Measurements from ENCODE around the gene ZNF354C. TPM values are rescaled to one million over a fixed set of nuclear protein-coding genes. Genes with fewer than 3 reads are reported as not detected.

The ZNF354C gene
- total and polyA plus RNA-seq, 2 of the 8 experiments (the other 6 are each of a cell fraction or from before 2014, with no cell fraction given): 0.85 to 2.3 TPM

GRCh38 chr5:179123491-179124272 lies 63.5 kb downstream of the ZNF354C start (continued):
- no peak for TF ChIP-seq HDAC2 (IDR thresholded peaks at IDR 0.05; ENCODE audit: borderline replicate concordance in 1 of 2, low read depth in 2 of 2, low read length in 2 of 2)
- TF ChIP-seq RFX5 (IDR thresholded peaks at IDR 0.05; ENCODE audit: borderline replicate concordance, low read depth, low read length): no peak
- no peak for TF ChIP-seq SP4 (IDR thresholded peaks at IDR 0.05; ENCODE audit: low read length)
- no peak for TF ChIP-seq EP300 (IDR thresholded peaks at IDR 0.05; ENCODE audit: borderline replicate concordance in 1 of 2, low read depth in 2 of 2, low read length in 2 of 2)
- no peak for TF ChIP-seq JUN (IDR thresholded peaks at IDR 0.05; ENCODE audit: low read depth, low read length)
- no peak for TF ChIP-seq TEAD4 (IDR thresholded peaks at IDR 0.05; ENCODE audit: low read depth, low read length)
- no peak for TF ChIP-seq SAP30 (IDR thresholded peaks at IDR 0.05; ENCODE audit: insufficient read depth, insufficient replicate concordance, low read length)
- no peak for TF ChIP-seq YY1 (IDR thresholded peaks at IDR 0.05; ENCODE audit: low read depth, low read length)
